Neural crest cell (in vitro differentiated cells): ENCODE measurements around the gene CD164. TPM values are rescaled to one million over a fixed set of nuclear protein-coding genes. Genes with fewer than 3 reads are reported as not detected.
"Not testable (repeated sequence)": the region's sequence is repeated elsewhere in the genome, so short reads cannot be mapped to it uniquely, and the experiment has no call there.

Experiments
- DNase-seq: peaks from one replicate; pipeline ENCODE4 v3.0.0; 2021; ENCODE audit warnings: low read depth, mixed read lengths, low spot score
- H3K27ac Mint-ChIP-seq: one replicate; pipeline ENCODE4 v1.8.0; 2021; ENCODE audit warnings: mild to moderate bottlenecking, mixed read lengths; ENCODE audit not compliant: unreplicated experiment
- H3K27me3 Mint-ChIP-seq: 2 replicates; pipeline ENCODE4 v1.8.0; 2021; ENCODE audit warnings: low read depth, mild to moderate bottlenecking, mixed read lengths
- H3K36me3 Mint-ChIP-seq: 2 replicates; pipeline ENCODE4 v1.8.0; 2021; ENCODE audit warnings: low read depth, mild to moderate bottlenecking, mixed read lengths
- H3K4me1 Mint-ChIP-seq: 2 replicates; pipeline ENCODE4 v1.8.0; 2021; ENCODE audit warnings: mixed read lengths
- H3K4me3 Mint-ChIP-seq: one replicate; pipeline ENCODE4 v1.8.0; 2021; ENCODE audit warnings: mild to moderate bottlenecking, mixed read lengths
- H3K9me3 Mint-ChIP-seq: 2 replicates; pipeline ENCODE4 v1.8.0; 2021; ENCODE audit warnings: mixed read lengths
- total RNA-seq: library from RNA; stranded (reverse); gene quantifications from 2 replicates; pipeline ENCODE4 v1.2.1, GENCODE V29; 2021
- TF ChIP-seq, protein P1 (sequence below): fragments of 200-600 bp; sonication (generic); conservative IDR thresholded peaks from 2 replicates; pipeline ENCODE4 v1.5.0; 2021; ENCODE audit warnings: antibody characterized with exemption, mild to moderate bottlenecking

The CD164 gene
- total RNA-seq, 1 donor from 2014 or later, result 73.1 TPM

- Mint-ChIP-seq H3K4me3 (no peak overlapping the region), H3K36me3 (no peaks in the 10 kb centered on the region), H3K9me3 (no peaks in the 10 kb centered on the region), H3K27me3 (no peaks in the 10 kb centered on the region), H3K27ac (peak overlapping the region; percentile 57), H3K4me1 (no peaks in the 10 kb centered on the region)
- TF ChIP-seq, protein P1, sequence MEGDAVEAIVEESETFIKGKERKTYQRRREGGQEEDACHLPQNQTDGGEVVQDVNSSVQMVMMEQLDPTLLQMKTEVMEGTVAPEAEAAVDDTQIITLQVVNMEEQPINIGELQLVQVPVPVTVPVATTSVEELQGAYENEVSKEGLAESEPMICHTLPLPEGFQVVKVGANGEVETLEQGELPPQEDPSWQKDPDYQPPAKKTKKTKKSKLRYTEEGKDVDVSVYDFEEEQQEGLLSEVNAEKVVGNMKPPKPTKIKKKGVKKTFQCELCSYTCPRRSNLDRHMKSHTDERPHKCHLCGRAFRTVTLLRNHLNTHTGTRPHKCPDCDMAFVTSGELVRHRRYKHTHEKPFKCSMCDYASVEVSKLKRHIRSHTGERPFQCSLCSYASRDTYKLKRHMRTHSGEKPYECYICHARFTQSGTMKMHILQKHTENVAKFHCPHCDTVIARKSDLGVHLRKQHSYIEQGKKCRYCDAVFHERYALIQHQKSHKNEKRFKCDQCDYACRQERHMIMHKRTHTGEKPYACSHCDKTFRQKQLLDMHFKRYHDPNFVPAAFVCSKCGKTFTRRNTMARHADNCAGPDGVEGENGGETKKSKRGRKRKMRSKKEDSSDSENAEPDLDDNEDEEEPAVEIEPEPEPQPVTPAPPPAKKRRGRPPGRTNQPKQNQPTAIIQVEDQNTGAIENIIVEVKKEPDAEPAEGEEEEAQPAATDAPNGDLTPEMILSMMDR, result no peak
- no peak for DNase-seq
These were observed 39.4 kb downstream of the CD164 start for GRCh38 chr6:109342911-109343310.

DNA sequence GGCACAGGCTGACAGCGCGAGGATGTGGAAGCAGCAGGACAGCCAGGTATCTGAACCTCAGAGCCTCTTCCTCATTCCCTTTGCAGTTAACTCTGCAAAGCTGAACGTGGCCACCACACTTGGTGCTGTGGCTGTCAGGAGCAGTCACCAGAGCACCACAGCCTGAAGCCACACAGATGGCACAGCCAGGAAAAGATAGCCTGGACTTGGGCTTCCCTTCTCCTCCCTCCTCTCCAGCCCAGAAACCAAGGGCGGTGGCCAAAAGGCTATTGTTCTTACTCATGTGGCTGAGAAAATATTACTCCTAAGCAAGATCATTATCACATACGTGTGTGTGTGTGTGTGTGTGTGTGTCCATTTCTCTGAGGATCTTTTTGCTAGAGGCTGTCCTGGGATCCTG lies 39.8 kb downstream of the CD164 start:
- TF ChIP-seq, protein P1, result no peak
- Mint-ChIP-seq H3K36me3 (no peaks in the 10 kb centered on the region), H3K4me3 (no peak overlapping the region), H3K27ac (peak overlapping the region; percentile 57), H3K27me3 (no peaks in the 10 kb centered on the region), H3K9me3 (no peaks in the 10 kb centered on the region), H3K4me1 (no peaks in the 10 kb centered on the region)
- DNase-seq, result no peak

DNA sequence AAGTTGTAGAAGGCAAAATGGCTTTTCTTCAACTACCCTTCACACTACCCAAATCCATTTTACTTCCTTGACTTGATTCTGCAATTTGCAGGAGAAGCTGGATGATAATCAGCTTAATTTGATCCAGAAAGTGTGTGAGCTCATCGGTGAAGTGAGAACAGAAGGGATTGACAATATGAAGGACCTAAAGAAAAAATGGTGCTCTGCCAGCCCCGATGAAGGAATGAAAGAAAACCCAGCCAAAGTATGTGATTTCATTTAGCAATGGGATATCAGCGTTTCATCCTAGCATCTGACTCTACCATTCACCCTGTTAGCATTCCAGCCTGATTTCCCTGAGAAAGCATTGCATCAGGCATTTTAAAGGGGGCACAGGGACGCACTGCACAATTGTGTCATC lies 41.5 kb downstream of the CD164 start:
- Mint-ChIP-seq H3K4me3 (no peak overlapping the region), H3K4me1 (peaks cover 7% of the 10 kb centered on the region), H3K36me3 (no peaks in the 10 kb centered on the region), H3K9me3 (peaks cover 5% of the 10 kb centered on the region), H3K27ac (no peak overlapping the region), H3K27me3 (no peaks in the 10 kb centered on the region)
- DNase-seq, result no peak
- TF ChIP-seq, protein P1, result no peak

DNA sequence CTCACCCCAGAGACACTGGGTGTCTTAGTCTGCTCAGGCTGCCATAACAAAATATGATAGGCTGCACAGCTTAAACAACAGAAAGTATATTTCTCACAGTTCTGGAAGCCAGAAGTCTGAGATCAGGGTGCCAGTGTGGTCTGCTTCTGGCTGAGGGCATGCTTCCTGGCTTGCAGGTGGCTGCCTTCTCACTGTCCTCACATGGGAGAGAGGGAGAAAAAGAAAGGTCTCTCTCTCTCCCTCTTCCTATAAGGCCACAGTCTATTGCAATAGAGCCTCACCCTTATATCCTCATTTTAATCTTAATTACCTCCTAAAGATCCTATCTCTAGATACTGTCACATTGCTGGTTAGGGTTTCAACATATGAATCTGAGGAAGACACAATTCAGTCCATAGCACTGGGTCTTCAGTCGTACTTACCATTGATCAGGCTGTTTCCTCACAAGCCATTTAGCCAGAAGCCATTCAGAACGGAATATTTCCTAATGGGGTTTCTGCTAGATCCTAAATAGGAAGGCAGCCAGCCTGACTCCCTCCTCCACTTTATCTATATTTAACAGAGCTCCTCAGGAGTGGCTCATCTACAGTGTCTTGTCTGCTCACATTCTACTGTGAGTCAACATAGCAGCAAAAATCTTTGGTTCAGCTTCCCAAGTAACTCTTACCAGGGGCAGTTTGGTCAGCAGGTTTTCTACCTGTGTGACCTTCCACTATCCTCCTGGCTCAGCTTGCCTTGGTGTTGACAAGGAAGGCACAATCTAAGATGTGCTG lies 42.2 kb downstream of the CD164 start:
- H3K4me3 Mint-ChIP-seq, result no peak overlapping the region

DNA sequence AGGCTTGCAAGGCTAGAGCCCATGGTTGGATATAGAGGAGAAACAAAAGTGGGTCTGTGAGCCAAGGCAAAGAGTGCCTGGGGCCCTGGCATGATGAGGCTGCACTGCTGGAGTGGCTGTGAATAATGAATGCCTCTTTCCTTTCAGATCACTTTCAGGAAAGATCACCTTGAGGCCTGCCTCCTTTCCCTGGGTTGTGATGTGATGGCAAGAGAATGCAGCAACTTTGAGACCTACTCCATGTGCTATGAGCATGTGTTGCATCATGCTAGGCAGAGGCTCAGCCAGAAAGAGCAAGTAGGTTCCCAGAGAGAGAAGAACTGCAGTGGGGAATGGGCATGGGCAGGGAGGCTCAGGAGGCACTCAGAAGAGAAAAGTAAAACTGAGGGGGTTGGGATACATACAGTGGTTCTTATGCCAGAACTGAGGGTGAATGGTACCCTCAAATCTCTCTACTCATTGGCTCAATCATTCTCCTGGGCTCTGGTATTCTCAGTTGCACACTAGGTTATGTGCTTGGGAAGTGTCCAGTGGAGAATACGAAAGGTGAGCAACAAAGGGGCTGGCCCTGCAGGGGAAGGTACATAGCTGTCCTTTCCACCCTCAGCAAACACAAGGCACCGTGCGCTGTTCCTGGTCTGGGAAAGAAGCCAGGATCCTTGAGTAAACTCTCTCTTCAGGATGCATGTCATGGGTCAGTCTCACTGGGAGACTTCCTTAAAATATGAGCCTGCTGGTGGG lies 45.9 kb downstream of the CD164 start:
- H3K4me1 Mint-ChIP-seq, result peaks cover 8% of the 10 kb centered on the region
- no peaks in the 10 kb centered on the region for H3K27me3 Mint-ChIP-seq
- H3K9me3 Mint-ChIP-seq, result peaks cover 5% of the 10 kb centered on the region
- no peak for DNase-seq
- H3K4me3 Mint-ChIP-seq, result no peak overlapping the region
- H3K27ac Mint-ChIP-seq, result peak overlapping the region; percentile 94
- H3K36me3 Mint-ChIP-seq, result no peaks in the 10 kb centered on the region
- TF ChIP-seq, protein P1, result no peak

More for the DNA sequence above, 42.2 kb downstream of the CD164 start:
- peaks cover 8% of the 10 kb centered on the region for H3K4me1 Mint-ChIP-seq
- DNase-seq, result no peak
- H3K36me3 Mint-ChIP-seq, result no peaks in the 10 kb centered on the region
- TF ChIP-seq, protein P1, result no peak
- no peak overlapping the region for H3K27ac Mint-ChIP-seq
- no peaks in the 10 kb centered on the region for H3K27me3 Mint-ChIP-seq
- peaks cover 5% of the 10 kb centered on the region for H3K9me3 Mint-ChIP-seq

DNA sequence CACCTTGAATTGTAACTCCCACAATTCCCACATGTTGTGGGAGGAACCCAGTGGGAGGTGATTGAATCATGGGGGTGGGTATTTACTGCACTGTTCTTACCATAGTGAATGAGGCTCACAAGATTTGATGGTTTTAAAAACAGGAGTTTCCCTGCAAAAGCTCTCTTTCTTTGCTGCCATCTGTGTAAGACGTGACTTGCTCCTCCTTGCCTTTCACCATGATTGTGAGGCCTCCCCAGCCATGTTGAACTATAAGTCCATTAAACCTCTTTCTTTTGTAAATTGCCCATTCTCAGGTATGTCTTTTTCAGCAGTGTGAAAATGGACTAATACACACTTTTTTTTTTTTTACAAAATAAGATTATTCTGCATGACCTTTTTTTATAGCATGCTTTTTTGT lies 48.4 kb downstream of the CD164 start:
- H3K36me3 Mint-ChIP-seq, H3K4me1 Mint-ChIP-seq, H3K9me3 Mint-ChIP-seq, DNase-seq, H3K27ac Mint-ChIP-seq, H3K4me3 Mint-ChIP-seq, H3K27me3 Mint-ChIP-seq: not testable (repeated sequence)
